GM18526 (cell line): Measurements from ENCODE around the gene ELP2.

Experiments used
- POLR2A ChIP-seq: IDR thresholded peaks from 3 replicates; pipeline ENCODE4 v1.6.1; 2011; ENCODE audit not compliant: insufficient read length; ENCODE audit errors: extremely low read depth

The ELP2 gene

DNA sequence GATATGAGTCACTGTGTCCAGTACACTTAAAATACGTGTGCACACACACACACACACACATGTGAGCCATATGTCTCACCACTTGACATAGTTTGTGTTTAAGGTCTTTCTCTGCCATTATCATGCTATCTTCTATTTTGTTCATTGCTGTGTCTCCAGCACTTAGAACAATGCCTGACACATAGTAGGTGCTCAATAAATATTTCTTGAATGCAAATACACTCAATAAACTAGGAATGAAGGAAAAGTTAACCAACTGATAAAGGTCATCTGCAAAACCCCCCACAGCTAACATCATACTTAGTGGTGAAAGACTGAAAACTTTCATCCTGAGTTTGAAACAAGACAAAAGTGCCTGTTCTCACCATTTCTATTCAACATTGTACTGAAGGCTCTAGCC lies 62.0 kb downstream of the ELP2 start:
- TF ChIP-seq POLR2A = no peak

DNA sequence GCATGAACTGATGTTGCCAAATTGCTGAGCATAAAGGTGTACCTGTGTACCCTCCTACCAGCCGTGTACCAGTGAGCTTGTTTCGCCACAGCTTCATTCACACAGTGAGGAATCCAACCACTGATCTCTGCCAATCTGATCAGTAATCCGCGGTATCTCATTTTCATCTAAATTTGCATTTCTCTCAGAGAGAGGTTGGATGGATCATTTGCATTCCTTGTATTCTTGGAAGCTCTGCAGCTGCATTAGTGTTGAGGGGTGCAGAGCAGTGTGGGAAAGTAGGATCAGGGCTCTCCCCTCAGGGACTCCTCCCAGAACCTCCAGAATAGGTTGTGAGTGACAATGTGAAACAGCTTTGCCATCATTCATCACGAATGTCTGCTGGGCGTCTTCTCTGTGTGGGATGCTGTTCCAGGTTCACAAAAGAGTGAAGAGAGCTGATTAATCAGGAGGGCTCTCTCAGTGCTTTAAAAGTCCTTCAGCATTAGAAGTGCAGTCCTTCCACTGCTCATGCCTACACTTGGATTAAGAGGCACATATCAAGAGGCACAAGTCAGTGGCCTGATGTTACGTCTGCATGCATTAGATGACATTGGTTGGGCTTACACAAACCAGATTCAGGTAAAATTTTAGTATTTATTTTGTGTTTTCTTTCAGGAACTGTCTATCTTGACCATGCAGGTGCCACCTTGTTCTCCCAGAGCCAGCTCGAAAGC lies 65.1 kb downstream of the ELP2 start:
- no peak for TF ChIP-seq POLR2A

DNA sequence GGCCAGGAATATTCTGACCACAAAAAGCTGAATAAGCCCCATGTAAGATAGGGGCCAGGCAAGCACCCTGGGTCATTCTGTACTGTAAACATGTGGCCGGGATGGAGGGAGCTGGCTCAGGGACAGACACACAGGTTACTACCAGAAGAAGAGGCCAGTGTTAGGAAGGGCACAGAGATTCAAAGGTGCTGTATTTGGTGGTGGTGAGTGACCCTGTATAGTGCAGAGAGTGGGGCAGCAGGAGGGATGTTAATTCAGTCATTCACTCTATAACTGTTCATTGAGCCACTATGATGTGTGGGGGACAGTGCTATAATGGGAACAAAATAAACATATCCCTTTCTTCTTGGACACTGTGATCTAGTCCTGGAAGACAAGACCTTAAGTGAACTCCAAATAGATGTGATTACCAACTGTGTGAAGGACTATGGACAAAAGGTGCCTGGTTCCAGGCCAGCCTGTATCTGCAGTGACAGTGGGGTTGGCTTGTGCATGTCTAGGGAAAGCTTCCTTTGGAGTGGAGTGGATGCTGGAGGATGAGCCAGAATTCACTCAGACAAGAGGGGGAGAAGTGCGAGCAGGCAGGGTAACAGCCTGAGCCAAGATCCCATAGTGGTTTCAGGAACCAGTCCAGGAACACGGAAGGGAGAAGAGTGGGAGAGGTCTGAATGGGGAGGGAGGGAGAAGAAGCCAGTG lies 65.9 kb downstream of the ELP2 start:
- TF ChIP-seq POLR2A = no peak

DNA sequence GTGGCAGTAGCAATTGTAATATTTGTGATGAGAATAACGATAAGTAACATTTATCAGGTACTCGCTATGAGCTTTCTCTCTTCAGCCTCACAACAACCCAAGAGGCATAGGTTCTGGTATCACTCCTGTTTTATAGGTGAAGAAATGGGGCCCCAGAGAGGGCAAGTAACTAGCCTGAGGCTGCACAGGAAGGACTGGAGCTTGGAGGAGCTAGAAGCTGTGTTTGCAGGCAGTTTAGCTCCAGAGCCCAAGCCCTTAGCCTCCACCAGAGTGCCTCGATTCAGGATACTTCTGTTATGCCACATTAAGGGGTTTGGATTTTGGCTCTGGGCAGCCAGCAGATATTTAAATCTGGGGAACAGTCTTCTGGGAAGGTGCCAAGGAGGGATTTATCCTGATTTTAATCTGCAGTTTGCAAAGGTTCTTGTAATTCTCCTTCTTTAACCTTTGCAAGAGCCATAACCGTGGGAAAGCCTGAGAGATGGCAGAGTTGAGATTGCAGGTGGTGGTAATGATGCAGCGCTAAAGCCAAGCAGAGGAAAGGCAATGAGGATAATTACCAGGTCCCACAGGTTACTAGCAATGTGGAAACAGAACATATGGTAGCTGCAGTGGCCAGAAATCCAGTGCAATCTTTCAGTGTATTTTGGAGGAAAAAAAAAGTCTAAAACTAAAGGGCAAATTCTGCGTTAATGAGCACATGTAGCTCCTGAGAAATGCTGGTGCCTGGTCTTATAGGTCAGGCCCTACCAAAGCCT lies 66.7 kb downstream of the ELP2 start:
- no peak for TF ChIP-seq POLR2A

DNA sequence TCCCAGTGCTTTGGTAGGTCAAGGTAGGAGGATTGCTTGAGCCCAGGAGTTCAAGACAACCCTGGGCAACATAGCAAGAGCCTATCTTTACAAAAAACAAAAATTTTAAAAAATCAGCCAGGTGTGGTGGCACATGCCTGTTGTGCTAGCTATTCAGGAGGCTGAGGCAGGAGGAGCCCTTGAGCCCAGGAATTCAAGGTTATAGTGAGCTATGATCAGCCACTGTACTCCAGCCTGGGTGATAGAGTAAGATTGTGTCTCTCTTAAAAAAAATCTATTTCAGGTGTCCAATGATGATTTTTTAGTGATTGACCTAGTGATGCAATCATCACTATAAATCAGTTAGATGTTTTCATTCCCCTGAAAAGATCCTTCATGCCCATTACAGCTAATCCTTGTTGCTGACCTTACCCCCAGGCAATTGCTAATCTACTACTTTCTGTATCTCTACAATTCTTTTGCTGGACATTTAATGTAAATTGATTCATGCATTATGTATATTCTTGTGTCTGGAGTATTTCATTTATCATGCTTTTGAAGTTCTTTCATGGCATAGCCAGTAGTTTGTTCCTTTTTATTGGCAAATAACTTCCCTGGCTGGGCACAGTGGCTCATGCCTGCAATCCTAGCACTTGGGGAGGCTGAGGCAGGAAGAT lies 67.9 kb downstream of the ELP2 start:
- no peak for TF ChIP-seq POLR2A

DNA sequence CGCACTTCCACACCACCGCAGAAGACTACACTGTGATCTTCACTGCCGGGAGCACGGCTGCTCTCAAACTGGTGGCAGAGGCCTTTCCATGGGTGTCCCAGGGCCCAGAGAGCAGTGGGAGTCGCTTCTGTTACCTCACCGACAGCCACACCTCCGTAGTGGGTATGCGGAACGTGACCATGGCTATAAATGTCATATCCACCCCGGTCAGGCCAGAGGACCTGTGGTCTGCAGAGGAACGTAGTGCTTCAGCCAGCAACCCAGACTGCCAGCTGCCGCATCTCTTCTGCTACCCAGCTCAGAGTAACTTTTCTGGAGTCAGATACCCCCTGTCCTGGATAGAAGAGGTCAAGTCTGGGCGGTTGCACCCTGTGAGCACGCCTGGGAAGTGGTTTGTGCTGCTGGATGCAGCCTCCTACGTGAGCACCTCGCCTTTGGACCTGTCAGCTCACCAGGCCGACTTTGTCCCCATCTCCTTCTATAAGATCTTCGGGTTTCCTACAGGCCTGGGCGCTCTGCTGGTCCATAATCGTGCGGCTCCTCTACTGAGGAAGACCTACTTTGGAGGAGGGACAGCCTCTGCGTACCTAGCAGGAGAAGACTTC lies 70.1 kb downstream of the ELP2 start:
- no peak for TF ChIP-seq POLR2A

DNA sequence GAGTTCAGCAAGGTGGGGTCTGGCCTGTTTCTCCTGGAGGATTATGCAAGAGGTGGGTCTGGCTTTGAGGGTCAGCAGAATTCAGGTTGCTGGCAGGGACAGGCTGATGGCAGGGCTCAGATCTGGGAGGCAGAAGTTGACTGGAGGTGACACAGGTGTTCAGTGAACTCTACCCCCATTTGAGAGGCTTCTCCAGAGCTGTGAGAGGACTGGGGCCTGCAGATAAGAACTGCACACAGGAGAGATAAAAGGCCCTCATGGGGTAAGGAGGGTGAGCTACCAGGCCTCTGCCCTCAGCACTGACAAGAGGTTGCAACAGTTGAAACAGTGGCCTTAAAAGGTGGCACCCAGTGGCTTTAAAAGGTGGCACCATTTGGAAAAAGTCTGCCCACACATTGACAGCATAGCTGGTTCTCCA lies 70.7 kb downstream of the ELP2 start:
- no peak for TF ChIP-seq POLR2A

DNA sequence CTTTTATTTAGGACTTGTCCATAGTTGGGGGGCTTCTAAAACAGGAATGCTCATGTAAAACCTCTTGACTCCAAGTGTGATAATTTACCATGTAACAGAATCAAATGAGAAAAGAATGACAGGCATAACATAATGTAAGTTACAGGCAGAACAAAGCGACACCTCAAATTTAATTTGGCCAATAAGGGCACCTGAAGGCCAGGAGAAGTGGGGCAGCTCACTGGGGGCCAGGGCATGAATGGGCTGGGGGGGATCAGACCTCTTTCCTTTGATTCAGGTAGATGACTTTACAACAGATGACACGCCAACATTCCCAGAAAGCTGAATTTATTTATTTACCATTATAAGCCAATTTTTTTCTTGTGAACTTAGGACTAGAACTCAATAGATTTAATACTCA lies 72.1 kb downstream of the ELP2 start:
- TF ChIP-seq POLR2A = no peak

DNA sequence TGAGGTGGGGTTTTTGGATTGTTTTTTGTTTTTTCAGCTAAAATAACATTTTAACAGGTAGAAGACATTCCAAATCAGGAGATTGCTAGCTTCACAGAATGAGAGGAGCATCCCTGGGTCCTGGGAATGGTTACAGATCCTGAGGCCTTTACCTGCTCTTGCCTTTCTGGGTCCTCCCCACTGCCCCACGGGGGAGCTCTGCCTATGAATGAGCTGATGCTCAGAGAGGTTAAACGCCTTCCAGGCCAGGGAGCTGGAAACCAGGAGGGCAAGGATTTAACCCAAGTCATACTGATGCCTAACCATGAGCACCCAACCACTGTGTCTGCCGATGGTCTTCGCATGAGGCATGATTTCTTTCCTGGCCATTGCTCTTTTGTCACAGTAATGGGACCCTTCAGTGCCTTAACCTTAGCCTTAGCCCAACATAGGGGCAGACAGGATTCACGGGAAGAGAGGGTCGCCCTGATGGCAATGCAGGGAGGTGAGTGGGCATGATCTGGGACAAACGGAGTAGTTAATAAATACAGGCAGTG lies 73.7 kb downstream of the ELP2 start:
- no peak for TF ChIP-seq POLR2A

DNA sequence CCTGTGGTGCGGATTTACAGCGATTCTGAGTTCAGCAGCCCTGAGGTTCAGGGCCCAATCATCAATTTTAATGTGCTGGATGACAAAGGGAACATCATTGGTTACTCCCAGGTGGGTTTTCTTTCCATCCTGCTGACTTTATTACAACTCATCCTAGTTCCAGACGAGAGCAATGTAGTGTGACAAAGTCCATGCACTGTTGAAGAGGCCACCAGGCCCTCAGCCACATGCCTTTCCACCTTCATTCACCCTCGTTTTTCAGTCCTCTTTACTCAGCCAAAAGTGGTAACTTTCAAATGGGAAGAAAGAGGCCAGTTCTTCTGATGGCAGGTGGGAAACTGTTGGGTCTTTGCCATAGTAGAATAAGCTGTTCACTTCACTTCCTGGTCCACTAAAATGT lies 75.5 kb downstream of the ELP2 start:
- no peak for TF ChIP-seq POLR2A

DNA sequence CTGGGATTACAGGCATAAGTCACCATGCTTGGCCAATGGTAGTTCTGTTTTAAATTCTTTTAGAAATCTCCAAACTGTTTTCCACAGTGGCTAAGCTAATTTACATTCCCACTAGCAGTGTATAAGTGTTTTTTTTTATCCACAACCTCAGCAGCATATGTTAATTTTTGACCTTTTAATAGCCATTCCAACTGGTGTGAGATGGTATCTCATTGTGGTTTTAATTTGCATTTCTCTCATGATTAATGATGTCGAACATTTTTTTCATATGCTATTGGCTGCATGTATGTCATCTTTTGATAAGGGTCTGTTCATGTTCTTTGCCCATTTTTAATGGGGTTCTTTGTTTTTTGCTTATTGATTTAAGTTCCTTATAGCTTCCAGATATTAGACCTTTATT lies 77.6 kb downstream of the ELP2 start:
- TF ChIP-seq POLR2A = no peak

DNA sequence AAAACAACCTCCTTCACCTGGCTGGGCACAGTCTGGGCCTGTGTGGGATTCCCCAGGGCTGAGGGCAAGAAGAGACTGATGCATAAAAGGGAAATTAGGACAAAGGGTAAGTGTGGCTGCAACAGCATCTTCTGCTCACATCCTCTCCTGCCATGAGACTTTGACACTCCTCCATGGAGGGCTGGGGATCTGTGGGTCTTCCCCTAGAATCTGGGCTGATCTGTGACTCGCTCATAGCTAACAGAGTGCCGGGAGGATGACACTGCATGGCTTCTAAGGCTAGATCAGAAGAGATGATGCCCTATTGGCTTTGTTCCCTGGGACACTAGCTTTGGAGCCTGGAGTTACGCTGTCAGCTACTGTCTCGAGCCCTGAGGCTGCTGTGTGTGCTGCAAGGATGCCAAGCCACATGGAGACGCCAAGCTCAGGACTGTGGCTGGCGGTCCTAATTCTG lies 81.9 kb downstream of the ELP2 start:
- no peak for TF ChIP-seq POLR2A

DNA sequence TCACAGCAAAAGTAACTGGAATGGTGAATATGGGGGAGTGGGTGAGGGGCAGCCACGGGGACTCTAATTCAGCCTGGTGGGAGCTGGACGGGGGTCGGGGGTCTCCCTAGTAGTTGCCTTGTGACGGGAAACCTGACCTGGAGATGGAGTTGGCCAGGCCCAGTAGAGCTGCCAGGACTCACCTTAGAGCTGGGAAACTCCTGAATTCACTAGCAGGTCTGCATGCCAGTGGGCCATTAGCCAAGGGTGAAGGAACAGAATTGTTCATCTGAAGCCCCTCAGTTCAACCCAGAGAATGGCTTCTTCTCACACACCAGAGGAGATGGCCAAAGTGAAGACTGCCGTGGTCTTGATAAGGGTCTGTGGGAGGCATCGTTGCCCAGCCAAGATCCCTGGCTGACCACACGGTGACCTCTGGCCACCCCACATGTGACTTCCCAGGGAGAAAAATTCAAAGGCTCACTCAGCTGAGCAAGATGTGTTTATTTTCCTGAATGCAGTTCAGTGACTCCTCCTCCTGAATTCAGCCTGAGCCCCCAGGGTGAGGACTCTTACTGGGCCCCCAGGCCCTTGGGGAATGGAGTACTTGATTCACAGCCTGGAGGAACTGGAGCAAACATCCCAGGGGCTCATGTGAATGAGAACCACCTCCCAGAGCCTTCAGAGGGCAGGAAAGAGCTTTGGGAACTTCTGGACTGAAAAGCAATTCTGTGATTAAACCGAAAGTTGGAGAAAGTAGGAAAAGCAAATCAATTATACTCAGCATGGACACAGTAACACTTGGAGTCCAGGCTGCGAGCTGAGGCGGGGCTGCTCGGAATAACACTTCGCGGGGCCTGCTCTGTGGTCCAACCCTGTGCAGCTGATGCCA lies 82.8 kb downstream of the ELP2 start:
- TF ChIP-seq POLR2A = no peak

DNA sequence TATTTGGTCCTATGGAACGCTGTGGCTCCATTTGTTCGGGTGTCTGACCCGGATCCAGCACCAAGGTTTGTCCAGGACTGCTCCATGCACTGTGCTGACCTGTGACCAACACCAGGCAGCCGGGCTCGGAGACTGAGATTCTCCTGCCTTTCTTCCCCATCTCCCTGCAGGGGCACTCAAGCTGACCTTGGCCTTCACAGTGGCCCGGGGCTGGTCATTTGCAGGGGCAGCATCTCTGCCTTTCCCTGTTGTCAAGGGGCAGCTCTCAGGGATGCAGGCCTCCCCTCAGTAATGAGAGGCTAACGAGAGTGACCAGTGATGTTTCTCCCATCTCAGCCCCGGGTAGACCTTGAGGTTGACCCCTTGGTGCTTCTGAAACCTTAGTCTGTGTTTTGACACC lies 85.1 kb downstream of the ELP2 start:
- no peak for TF ChIP-seq POLR2A
